GM23338 (cell line): ENCODE results near the gene CYYR1. TPM values are rescaled to one million over a fixed set of nuclear protein-coding genes. Genes with fewer than 3 reads are reported as not detected.

Experiments
- ATAC-seq: fragments of 200-7000 bp; cut with Tn5 transposase; 3 replicates; pipeline ENCODE4 v1.9.1; 2020
- DNase-seq: peaks from one replicate; pipeline ENCODE4 v3.0.0-alpha.2; 2015; ENCODE audit warnings: low spot score
- H2AFZ ChIP-seq: fragments of 200-600 bp; sonication (generic); 2 replicates; pipeline ENCODE4 v1.8.0; 2016; ENCODE audit warnings: antibody characterized with exemption, mild to moderate bottlenecking, moderate library complexity
- H3F3A ChIP-seq: fragments of 200-600 bp; sonication (generic); replicated peaks from 2 replicates; pipeline ENCODE4 v1.8.0; 2017; ENCODE audit warnings: antibody characterized with exemption, mixed run types, low read depth
- H3K27ac ChIP-seq: fragments of 200-600 bp; sonication (generic); 2 replicates; pipeline ENCODE4 v1.6.1; 2016; ENCODE audit warnings: low read depth
- H3K27me3 ChIP-seq: fragments of 200-600 bp; sonication (generic); 2 replicates; pipeline ENCODE4 v1.8.0; 2016; ENCODE audit warnings: mild to moderate bottlenecking, mixed run types, moderate library complexity; ENCODE audit not compliant: insufficient read depth
- H3K36me3 ChIP-seq: fragments of 200-600 bp; sonication (generic); 2 replicates; pipeline ENCODE4 v1.8.0; 2016; ENCODE audit warnings: mild to moderate bottlenecking; ENCODE audit not compliant: insufficient read depth
- H3K4me1 ChIP-seq: fragments of 200-600 bp; sonication (generic); 2 replicates; pipeline ENCODE4 v1.8.0; 2016; ENCODE audit warnings: mild to moderate bottlenecking, moderate library complexity; ENCODE audit not compliant: insufficient read depth
- H3K4me2 ChIP-seq: fragments of 200-600 bp; sonication (generic); 2 replicates; pipeline ENCODE4 v1.7.1; 2017; ENCODE audit warnings: mixed run types
- H3K4me3 ChIP-seq: fragments of 200-600 bp; sonication (generic); 2 replicates; pipeline ENCODE4 v1.6.1; 2016; ENCODE audit warnings: mixed run types
- H3K79me2 ChIP-seq: fragments of 200-600 bp; sonication (generic); replicated peaks from 2 replicates; pipeline ENCODE4 v1.8.0; 2017; ENCODE audit warnings: mild to moderate bottlenecking; ENCODE audit not compliant: insufficient read depth
- H3K9me2 ChIP-seq: fragments of 200-600 bp; sonication (generic); 2 replicates; pipeline ENCODE4 v1.8.0; 2017; ENCODE audit not compliant: insufficient read depth
- H4K20me1 ChIP-seq: fragments of 200-600 bp; sonication (generic); replicated peaks from 2 replicates; pipeline ENCODE4 v1.8.0; 2017; ENCODE audit warnings: mild to moderate bottlenecking; ENCODE audit not compliant: insufficient read depth
- H3K27ac Mint-ChIP-seq: 2 replicates; pipeline ENCODE4 v1.8.0; 2020; ENCODE audit warnings: inconsistent platforms, mild to moderate bottlenecking, moderate library complexity, mixed read lengths
- H3K27me3 Mint-ChIP-seq: 3 replicates; pipeline ENCODE4 v1.8.0; 2022; ENCODE audit warnings: low read depth, mild to moderate bottlenecking, moderate library complexity, mixed read lengths, inconsistent platforms; ENCODE audit not compliant: insufficient read depth, poor library complexity
- H3K36me3 Mint-ChIP-seq: 3 replicates; pipeline ENCODE4 v1.8.0; 2021; ENCODE audit warnings: low read depth, mild to moderate bottlenecking, inconsistent platforms, moderate library complexity, mixed read lengths
- H3K4me1 Mint-ChIP-seq: 3 replicates; pipeline ENCODE4 v1.8.0; 2020; ENCODE audit warnings: mild to moderate bottlenecking, inconsistent platforms, mixed read lengths
- H3K4me3 Mint-ChIP-seq: 3 replicates; pipeline ENCODE4 v1.8.0; 2021; ENCODE audit warnings: moderate library complexity, mild to moderate bottlenecking, inconsistent platforms, mixed read lengths
- H3K9me3 Mint-ChIP-seq: 3 replicates; pipeline ENCODE4 v1.8.0; 2020; ENCODE audit warnings: moderate library complexity, mild to moderate bottlenecking, inconsistent platforms, mixed read lengths
- CREB1 ChIP-seq: fragments of 250-450 bp; sonication (Bioruptor Pico); IDR thresholded peaks from 2 replicates; pipeline ENCODE4 v1.5.0; 2020; ENCODE audit warnings: low read depth, mild to moderate bottlenecking, moderate library complexity
- EZH2 ChIP-seq: fragments of 200-600 bp; sonication (generic); IDR thresholded peaks from one replicate; pipeline ENCODE4 v1.8.0; 2017; ENCODE audit warnings: antibody characterized with exemption, mild to moderate bottlenecking, low read depth; ENCODE audit not compliant: unreplicated experiment
- EZH2phosphoT487 ChIP-seq: fragments of 200-600 bp; sonication (generic); IDR thresholded peaks from one replicate; pipeline ENCODE4 v1.8.1; 2018; ENCODE audit warnings: antibody characterized with exemption; ENCODE audit not compliant: unreplicated experiment
- JUNB ChIP-seq: IDR thresholded peaks from one replicate; pipeline ENCODE4 v1.6.1; 2016; ENCODE audit warnings: antibody characterized with exemption; ENCODE audit not compliant: unreplicated experiment
- NANOG ChIP-seq: IDR thresholded peaks from 2 replicates; pipeline ENCODE4 v1.6.1; 2016; ENCODE audit warnings: antibody characterized with exemption, borderline replicate concordance
- POLR2AphosphoS5 ChIP-seq: IDR thresholded peaks from 2 replicates; pipeline ENCODE4 v1.6.1; 2016; ENCODE audit warnings: antibody characterized with exemption, low read depth
- STAT1 ChIP-seq: IDR thresholded peaks from one replicate; pipeline ENCODE4 v1.6.1; 2016; ENCODE audit warnings: antibody characterized with exemption; ENCODE audit not compliant: unreplicated experiment
- ZNF114 ChIP-seq: fragments of 250-450 bp; sonication (Bioruptor Pico); IDR thresholded peaks from 2 replicates; pipeline ENCODE4 v1.5.0; 2020; ENCODE audit warnings: mild to moderate bottlenecking, moderate library complexity
- ZNF331 ChIP-seq: fragments of 250-450 bp; sonication (Bioruptor Pico); IDR thresholded peaks from 2 replicates; pipeline ENCODE4 v1.5.0; 2020; ENCODE audit warnings: low read depth, mild to moderate bottlenecking, moderate library complexity
- polyA plus RNA-seq: library from polyadenylated mRNA; unstranded; fragments of >200 nt; fragmentation: Nextera tagmentation; extraction: Ambion mirVana; gene quantifications from 2 replicates; pipeline ENCODE4 v1.2.1, GENCODE V29; 2016
- total RNA-seq: library from RNA; depleted of rRNA; stranded (reverse); fragments of >200 nt; shearing (Covaris generic); gene quantifications from 2 replicates; pipeline ENCODE4 v1.2.3, GENCODE V29; 2014
- TF ChIP-seq, protein P1 (sequence below): IDR thresholded peaks from one replicate; pipeline ENCODE4 v1.6.1; 2018; ENCODE audit warnings: antibody characterized with exemption; ENCODE audit not compliant: unreplicated experiment
- TF ChIP-seq, protein P2 (sequence below), 2 experiments: fragments of 200-600 bp in 1 of 2; sonication (generic) in 1 of 2; conservative IDR thresholded peaks; 2 replicates each; pipeline versions ENCODE4 v1.5.1 to v1.6.1; 2016 to 2017; ENCODE audit warnings: antibody characterized with exemption in 2 of 2, low read depth in 2 of 2, mild to moderate bottlenecking in 2 of 2, moderate library complexity in 1 of 2
- TF ChIP-seq, protein P3 (sequence below): IDR thresholded peaks from 2 replicates; pipeline ENCODE4 v1.6.1; 2016; ENCODE audit warnings: antibody characterized with exemption
- TF ChIP-seq, protein P4 (sequence below): fragments of 250-450 bp; sonication (Bioruptor Pico); IDR thresholded peaks from 2 replicates; pipeline ENCODE4 v1.5.0; 2020; ENCODE audit warnings: mild to moderate bottlenecking, moderate library complexity

The CYYR1 gene
- total and polyA plus RNA-seq, 2 experiments from 2014 or later, result 23.8 to 25.4 TPM

DNA sequence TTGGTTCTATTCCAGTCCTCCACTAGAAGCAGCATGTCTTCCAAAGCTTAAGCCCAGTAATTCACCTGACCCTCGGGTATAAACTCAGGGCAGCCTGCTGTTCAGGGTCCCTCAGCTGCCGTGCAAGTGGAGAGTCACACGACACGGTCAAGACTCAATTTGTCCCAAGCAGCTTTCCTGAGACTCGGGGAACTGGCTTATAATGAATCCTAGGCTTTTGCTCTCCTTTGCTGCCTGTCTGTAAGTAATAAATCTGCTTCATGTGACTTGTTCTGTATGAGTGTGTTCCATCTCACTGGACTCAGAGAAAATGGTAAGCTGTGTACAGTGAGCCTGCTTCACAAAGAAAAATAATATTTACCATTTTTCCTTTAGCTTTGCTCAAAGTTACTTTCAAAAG lies 119.8 kb downstream of the CYYR1 start:
- Histone ChIP-seq H3K27ac (no peak overlapping the region), H3K36me3 (no peaks in the 10 kb centered on the region), H4K20me1 (no peaks in the 10 kb centered on the region), H3K79me2 (no peaks in the 10 kb centered on the region), H3F3A (no peaks in the 10 kb centered on the region), H3K4me3 (no peak overlapping the region), H3K4me1 (no peaks in the 10 kb centered on the region), H2AFZ (peak overlapping the region; percentile 57; the same call in 1 of the 2 replicates), H3K27me3 (no peaks in the 10 kb centered on the region), H3K9me2 (no peaks in the 10 kb centered on the region), H3K4me2 (no peak overlapping the region)
- TF ChIP-seq, protein P1, sequence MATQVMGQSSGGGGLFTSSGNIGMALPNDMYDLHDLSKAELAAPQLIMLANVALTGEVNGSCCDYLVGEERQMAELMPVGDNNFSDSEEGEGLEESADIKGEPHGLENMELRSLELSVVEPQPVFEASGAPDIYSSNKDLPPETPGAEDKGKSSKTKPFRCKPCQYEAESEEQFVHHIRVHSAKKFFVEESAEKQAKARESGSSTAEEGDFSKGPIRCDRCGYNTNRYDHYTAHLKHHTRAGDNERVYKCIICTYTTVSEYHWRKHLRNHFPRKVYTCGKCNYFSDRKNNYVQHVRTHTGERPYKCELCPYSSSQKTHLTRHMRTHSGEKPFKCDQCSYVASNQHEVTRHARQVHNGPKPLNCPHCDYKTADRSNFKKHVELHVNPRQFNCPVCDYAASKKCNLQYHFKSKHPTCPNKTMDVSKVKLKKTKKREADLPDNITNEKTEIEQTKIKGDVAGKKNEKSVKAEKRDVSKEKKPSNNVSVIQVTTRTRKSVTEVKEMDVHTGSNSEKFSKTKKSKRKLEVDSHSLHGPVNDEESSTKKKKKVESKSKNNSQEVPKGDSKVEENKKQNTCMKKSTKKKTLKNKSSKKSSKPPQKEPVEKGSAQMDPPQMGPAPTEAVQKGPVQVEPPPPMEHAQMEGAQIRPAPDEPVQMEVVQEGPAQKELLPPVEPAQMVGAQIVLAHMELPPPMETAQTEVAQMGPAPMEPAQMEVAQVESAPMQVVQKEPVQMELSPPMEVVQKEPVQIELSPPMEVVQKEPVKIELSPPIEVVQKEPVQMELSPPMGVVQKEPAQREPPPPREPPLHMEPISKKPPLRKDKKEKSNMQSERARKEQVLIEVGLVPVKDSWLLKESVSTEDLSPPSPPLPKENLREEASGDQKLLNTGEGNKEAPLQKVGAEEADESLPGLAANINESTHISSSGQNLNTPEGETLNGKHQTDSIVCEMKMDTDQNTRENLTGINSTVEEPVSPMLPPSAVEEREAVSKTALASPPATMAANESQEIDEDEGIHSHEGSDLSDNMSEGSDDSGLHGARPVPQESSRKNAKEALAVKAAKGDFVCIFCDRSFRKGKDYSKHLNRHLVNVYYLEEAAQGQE, result no peak
- no peak for TF ChIP-seq ZNF114
- TF ChIP-seq NANOG, result no peak
- TF ChIP-seq CREB1 (CRISPR knock-in tag), result no peak
- TF ChIP-seq POLR2AphosphoS5, result no peak
- TF ChIP-seq, protein P2, sequence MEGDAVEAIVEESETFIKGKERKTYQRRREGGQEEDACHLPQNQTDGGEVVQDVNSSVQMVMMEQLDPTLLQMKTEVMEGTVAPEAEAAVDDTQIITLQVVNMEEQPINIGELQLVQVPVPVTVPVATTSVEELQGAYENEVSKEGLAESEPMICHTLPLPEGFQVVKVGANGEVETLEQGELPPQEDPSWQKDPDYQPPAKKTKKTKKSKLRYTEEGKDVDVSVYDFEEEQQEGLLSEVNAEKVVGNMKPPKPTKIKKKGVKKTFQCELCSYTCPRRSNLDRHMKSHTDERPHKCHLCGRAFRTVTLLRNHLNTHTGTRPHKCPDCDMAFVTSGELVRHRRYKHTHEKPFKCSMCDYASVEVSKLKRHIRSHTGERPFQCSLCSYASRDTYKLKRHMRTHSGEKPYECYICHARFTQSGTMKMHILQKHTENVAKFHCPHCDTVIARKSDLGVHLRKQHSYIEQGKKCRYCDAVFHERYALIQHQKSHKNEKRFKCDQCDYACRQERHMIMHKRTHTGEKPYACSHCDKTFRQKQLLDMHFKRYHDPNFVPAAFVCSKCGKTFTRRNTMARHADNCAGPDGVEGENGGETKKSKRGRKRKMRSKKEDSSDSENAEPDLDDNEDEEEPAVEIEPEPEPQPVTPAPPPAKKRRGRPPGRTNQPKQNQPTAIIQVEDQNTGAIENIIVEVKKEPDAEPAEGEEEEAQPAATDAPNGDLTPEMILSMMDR (conservative IDR thresholded peaks at IDR 0.05; ENCODE audit: low read depth in 2 of 2), result no peak
- TF ChIP-seq JUNB, result no peak
- no peak for TF ChIP-seq EZH2
- TF ChIP-seq, protein P3, sequence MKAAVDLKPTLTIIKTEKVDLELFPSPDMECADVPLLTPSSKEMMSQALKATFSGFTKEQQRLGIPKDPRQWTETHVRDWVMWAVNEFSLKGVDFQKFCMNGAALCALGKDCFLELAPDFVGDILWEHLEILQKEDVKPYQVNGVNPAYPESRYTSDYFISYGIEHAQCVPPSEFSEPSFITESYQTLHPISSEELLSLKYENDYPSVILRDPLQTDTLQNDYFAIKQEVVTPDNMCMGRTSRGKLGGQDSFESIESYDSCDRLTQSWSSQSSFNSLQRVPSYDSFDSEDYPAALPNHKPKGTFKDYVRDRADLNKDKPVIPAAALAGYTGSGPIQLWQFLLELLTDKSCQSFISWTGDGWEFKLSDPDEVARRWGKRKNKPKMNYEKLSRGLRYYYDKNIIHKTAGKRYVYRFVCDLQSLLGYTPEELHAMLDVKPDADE, result no peak
- TF ChIP-seq, protein P4, sequence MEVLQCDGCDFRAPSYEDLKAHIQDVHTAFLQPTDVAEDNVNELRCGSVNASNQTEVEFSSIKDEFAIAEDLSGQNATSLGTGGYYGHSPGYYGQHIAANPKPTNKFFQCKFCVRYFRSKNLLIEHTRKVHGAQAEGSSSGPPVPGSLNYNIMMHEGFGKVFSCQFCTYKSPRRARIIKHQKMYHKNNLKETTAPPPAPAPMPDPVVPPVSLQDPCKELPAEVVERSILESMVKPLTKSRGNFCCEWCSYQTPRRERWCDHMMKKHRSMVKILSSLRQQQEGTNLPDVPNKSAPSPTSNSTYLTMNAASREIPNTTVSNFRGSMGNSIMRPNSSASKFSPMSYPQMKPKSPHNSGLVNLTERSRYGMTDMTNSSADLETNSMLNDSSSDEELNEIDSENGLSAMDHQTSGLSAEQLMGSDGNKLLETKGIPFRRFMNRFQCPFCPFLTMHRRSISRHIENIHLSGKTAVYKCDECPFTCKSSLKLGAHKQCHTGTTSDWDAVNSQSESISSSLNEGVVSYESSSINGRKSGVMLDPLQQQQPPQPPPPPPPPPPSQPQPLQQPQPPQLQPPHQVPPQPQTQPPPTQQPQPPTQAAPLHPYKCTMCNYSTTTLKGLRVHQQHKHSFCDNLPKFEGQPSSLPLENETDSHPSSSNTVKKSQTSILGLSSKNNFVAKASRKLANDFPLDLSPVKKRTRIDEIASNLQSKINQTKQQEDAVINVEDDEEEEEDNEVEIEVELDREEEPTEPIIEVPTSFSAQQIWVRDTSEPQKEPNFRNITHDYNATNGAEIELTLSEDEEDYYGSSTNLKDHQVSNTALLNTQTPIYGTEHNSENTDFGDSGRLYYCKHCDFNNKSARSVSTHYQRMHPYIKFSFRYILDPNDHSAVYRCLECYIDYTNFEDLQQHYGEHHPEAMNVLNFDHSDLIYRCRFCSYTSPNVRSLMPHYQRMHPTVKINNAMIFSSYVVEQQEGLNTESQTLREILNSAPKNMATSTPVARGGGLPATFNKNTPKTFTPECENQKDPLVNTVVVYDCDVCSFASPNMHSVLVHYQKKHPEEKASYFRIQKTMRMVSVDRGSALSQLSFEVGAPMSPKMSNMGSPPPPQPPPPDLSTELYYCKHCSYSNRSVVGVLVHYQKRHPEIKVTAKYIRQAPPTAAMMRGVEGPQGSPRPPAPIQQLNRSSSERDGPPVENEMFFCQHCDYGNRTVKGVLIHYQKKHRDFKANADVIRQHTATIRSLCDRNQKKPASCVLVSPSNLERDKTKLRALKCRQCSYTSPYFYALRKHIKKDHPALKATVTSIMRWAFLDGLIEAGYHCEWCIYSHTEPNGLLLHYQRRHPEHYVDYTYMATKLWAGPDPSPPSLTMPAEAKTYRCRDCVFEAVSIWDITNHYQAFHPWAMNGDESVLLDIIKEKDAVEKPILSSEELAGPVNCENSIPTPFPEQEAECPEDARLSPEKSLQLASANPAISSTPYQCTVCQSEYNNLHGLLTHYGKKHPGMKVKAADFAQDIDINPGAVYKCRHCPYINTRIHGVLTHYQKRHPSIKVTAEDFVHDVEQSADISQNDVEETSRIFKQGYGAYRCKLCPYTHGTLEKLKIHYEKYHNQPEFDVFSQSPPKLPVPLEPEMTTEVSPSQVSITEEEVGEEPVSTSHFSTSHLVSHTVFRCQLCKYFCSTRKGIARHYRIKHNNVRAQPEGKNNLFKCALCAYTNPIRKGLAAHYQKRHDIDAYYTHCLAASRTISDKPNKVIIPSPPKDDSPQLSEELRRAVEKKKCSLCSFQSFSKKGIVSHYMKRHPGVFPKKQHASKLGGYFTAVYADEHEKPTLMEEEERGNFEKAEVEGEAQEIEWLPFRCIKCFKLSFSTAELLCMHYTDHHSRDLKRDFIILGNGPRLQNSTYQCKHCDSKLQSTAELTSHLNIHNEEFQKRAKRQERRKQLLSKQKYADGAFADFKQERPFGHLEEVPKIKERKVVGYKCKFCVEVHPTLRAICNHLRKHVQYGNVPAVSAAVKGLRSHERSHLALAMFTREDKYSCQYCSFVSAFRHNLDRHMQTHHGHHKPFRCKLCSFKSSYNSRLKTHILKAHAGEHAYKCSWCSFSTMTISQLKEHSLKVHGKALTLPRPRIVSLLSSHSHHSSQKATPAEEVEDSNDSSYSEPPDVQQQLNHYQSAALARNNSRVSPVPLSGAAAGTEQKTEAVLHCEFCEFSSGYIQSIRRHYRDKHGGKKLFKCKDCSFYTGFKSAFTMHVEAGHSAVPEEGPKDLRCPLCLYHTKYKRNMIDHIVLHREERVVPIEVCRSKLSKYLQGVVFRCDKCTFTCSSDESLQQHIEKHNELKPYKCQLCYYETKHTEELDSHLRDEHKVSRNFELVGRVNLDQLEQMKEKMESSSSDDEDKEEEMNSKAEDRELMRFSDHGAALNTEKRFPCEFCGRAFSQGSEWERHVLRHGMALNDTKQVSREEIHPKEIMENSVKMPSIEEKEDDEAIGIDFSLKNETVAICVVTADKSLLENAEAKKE (CRISPR knock-in tag), result no peak
- TF ChIP-seq ZNF331 (CRISPR knock-in tag), result no peak
- no peak for TF ChIP-seq EZH2phosphoT487
- TF ChIP-seq STAT1, result no peak
- no peak for DNase-seq
- H3K4me1 Mint-ChIP-seq, result peaks cover 2% of the 10 kb centered on the region; the same call in 1 of the 3 replicates
- H3K4me3 Mint-ChIP-seq, result no peak overlapping the region
- H3K27me3 Mint-ChIP-seq, result no peaks in the 10 kb centered on the region
- H3K36me3 Mint-ChIP-seq, result no peaks in the 10 kb centered on the region
- ATAC-seq, result no peak
- no peak overlapping the region for H3K27ac Mint-ChIP-seq
- H3K9me3 Mint-ChIP-seq, result no peaks in the 10 kb centered on the region
